A549 (cell line): ENCODE measurements around the gene ARHGAP26.

ENCODE experiments used
- HOXA7 ChIP-seq: fragments of 250-450 bp; sonication (Bioruptor Pico); IDR thresholded peaks from 2 replicates; pipeline ENCODE4 v1.5.0; 2020; ENCODE audit warnings: mild to moderate bottlenecking, moderate library complexity
- KDM1A ChIP-seq: fragments of 200-600 bp; sonication (generic); IDR thresholded peaks from 2 replicates; pipeline ENCODE4 v1.6.1; 2016; ENCODE audit warnings: low read depth, mild to moderate bottlenecking
- POLR2A ChIP-seq: IDR thresholded peaks from 2 replicates; pipeline ENCODE4 v1.6.1; 2012; ENCODE audit warnings: mild to moderate bottlenecking, low read length
- SMC3 ChIP-seq: fragments of >200 bp; sonication (Bioruptor Twin); formaldehyde crosslinking; IDR thresholded peaks from 3 replicates; pipeline ENCODE4 v1.6.1; 2018; ENCODE audit warnings: inconsistent platforms
- TF ChIP-seq, protein P1 (sequence below): fragments of >200 bp; sonication (Bioruptor Twin); formaldehyde crosslinking; IDR thresholded peaks from 3 replicates; pipeline ENCODE4 v1.5.1; 2016

DNA sequence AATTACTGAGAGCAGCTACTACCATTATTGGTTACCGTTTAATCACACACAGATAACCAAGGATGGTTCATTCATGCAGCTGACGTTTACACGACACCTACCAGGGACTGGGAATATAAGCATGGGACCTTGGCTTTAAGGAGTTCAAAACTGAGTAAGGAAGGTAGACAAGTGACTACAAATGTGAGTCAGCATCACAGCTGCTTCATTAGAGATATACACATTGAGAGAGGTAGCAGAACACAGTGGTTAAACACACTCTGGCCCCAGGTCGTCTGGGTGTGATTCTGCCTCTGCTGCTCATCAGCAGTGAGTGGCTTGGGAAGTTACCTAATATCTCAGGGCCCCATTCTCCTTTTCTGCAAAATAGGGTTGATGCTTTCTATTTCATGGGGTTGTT lies 364.7 kb downstream of the ARHGAP26 start:
- TF ChIP-seq POLR2A, result no peak
- TF ChIP-seq, protein P1, sequence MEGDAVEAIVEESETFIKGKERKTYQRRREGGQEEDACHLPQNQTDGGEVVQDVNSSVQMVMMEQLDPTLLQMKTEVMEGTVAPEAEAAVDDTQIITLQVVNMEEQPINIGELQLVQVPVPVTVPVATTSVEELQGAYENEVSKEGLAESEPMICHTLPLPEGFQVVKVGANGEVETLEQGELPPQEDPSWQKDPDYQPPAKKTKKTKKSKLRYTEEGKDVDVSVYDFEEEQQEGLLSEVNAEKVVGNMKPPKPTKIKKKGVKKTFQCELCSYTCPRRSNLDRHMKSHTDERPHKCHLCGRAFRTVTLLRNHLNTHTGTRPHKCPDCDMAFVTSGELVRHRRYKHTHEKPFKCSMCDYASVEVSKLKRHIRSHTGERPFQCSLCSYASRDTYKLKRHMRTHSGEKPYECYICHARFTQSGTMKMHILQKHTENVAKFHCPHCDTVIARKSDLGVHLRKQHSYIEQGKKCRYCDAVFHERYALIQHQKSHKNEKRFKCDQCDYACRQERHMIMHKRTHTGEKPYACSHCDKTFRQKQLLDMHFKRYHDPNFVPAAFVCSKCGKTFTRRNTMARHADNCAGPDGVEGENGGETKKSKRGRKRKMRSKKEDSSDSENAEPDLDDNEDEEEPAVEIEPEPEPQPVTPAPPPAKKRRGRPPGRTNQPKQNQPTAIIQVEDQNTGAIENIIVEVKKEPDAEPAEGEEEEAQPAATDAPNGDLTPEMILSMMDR, result no peak
- no peak for TF ChIP-seq SMC3
- no peak for TF ChIP-seq HOXA7 (CRISPR knock-in tag)
- no peak for TF ChIP-seq KDM1A
